Globus pallidus (tissue), 1 donor: ENCODE data around the gene TCF3.
"Not testable (repeated sequence)": the region's sequence is repeated elsewhere in the genome, so short reads cannot be mapped to it uniquely, and the experiment has no call there.

ENCODE experiments used
- DNase-seq: peaks from one replicate; pipeline ENCODE4 v3.0.0-alpha.2; 2015; ENCODE audit warnings: low spot score

TCF3 gene

GRCh38 chr19:1650650-1651567, 1.5 kb downstream of the TCF3 start:
- DNase-seq: no peak

DNA sequence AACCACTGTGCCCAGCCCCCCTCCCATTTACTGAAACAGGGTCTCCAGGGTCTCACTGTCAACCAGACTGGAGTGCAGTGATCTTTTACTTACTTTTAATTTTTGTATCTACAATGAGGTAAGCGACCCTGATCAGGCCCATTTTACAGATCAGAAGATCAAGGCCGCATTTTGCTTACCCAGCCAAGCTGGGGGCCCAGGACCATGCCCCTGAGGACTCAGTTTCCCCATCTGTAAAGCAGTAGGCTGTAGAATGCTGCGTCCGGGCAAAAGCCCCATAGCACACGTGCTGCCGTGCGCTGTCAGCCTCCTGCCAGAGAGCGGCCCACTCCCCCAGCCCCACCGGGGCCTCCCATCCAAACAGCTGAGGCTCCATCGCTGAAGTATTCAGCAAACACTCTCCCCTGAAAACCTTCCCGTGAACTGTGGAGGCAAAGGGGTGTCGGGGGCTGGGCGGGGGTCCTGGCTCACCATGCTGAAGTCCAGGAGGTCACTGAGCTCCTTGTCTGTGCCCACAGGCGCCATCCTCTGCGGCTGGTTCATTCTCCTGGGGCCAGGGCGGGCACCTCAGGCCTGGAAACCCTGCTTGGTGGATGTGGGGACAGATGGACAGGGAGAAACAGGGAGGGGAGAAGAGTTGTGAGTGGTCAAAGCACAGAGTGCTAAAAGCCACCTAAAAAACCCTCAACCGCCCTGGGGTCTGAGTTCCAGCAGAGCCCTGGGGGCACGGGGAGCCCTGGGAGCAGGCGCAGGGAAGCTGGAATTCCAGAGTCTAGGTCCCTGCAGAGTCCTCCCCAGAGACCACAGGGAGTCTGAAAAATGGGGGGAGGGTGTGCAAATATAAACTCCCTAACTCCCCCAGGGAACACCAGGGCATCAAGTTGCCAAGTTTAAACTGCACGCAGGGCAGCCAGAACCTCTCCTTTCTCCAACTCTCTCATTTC, 2.4 kb downstream of the TCF3 start:
- DNase-seq: no peak

- DNase-seq: no peak
These were observed 3.4 kb downstream of the TCF3 start for GRCh38 chr19:1648920-1649541.

GRCh38 chr19:1648459-1648849, 4.0 kb downstream of the TCF3 start:
- no peak for DNase-seq

DNA sequence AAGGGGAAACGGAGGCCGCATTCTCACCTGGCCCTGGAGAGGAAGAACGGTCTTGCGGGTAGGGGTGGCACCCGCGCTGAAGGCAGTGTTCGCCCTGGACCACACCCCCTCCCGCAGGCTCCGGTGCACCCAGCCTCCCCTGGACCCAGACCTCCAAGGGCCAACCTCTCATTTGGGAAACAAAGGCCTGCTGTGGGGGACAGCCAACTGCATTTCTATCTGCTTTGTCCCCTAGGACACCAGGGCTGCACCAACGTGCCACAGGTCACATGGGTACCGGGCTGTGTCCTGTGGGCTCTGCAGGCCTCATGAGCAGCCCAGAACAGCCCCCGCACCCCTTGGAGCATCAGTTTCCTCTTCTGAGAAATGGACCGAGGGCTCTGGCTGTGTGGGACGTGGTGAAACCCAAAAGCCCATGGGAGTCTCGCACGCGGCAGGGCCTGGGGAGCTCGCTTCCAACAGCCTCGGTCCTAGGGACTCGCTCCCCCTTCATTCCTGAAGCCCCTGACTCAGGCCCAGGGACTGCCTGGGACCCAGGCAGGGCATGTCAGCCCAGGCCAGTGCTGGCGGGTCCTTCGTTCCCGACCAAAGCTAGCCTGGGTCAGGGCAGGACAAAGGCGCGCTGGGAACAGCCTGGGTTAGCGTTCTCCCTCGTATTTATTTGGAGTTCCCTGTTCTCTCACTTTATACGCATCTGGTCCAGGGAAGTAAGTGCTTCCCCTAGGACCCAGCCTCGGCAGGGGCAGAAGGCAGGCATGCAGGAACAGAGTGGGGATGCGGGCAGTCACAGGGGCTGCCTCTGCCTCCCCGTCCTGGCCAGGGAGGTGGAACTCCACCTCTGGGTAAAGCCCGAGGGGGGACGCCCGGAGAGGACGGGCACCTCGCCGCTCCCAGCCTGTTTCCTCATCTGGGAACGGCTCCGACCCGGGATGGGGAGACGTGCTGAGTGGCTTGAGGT, 4.6 kb downstream of the TCF3 start:
- DNase-seq: no peak

GRCh38 chr19:1646659-1647453, 5.6 kb downstream of the TCF3 start:
- DNase-seq: no peak

DNA sequence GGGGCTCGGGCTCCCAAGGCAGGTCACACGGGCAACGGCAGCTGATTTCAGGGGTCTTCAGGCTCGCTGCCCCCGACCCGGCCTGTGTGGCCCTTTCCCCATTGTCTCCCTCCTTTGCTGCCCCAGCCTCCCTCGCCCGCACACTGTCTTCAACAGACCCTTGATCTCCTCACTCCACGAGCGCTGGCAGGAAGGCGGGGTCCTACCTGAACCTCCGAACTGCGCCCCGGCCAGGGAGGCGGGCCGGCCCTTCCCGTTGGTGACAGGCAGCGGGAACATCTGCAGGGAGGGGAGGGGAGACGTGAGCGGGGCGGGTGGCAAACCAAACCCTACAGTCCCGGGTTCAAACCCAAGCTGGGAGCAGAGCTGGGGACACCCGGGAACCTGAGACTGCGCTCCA, 6.3 kb downstream of the TCF3 start:
- no peak for DNase-seq

DNA sequence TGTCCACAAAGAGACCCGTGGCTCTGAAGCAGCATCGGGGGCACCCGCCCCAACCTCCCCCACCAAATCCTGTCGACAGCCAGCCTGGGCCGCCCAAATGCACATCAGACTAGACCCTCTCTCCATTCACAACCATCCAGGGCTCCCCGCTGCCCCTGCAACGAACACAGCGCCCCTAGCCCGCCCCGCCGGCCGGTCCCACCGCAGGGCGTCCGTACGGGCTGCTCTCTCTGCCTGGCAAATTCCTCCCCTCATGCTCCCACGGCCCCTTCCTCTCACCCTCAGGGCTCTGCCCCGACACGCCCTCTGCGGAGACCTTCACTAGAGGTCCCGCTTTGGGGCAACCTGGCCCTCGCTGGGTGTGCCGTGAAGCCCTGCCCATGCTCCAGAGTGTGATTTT, 7.1 kb downstream of the TCF3 start:
- DNase-seq: no peak

DNA sequence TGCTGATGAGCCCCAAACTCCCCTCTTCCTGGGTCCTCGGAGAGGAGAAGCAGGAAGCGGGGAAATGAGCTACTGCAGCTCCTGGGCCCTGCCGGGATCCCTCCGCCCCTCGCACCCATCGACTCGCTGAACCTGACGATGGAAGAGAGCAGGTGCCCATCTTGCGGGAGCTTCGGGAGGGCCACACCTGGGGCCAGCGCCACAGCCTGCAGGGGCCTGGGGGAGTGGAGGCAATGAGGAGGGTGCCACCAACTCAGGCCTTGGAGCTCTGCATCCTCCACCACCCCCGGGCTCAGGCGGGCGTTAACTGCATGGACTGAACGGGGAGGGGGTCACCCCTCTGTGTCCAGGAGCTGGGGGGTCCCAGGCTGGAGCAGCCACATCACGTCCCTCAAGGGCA, 8.3 kb downstream of the TCF3 start:
- DNase-seq: no peak

DNA sequence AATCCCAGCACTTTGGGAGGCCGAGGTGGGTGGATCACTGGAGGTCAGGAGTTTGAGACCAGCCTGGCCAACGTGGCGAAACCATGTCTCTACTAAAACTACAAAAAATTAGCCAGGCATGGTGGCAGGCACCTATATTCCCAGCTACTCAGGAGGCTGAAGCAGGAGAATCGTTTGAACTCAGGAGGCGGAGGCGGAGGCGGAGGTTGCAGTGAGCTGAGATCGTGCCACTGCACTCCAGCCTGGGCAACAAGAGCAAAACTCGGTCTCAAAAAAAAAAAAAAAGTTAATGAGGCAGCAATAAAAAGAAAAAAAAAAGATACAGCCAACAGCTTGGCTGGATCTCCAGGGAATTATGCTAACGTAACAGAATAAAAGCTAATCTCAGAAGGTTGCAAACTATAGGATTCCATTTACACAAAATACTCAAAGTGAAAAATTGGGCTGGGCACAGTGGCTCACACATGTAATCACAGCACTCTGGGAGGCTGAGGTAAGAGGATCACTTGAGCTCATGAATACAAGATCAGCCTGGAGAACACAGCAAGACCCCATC, 11.4 kb downstream of the TCF3 start:
- not testable (repeated sequence) for DNase-seq

DNA sequence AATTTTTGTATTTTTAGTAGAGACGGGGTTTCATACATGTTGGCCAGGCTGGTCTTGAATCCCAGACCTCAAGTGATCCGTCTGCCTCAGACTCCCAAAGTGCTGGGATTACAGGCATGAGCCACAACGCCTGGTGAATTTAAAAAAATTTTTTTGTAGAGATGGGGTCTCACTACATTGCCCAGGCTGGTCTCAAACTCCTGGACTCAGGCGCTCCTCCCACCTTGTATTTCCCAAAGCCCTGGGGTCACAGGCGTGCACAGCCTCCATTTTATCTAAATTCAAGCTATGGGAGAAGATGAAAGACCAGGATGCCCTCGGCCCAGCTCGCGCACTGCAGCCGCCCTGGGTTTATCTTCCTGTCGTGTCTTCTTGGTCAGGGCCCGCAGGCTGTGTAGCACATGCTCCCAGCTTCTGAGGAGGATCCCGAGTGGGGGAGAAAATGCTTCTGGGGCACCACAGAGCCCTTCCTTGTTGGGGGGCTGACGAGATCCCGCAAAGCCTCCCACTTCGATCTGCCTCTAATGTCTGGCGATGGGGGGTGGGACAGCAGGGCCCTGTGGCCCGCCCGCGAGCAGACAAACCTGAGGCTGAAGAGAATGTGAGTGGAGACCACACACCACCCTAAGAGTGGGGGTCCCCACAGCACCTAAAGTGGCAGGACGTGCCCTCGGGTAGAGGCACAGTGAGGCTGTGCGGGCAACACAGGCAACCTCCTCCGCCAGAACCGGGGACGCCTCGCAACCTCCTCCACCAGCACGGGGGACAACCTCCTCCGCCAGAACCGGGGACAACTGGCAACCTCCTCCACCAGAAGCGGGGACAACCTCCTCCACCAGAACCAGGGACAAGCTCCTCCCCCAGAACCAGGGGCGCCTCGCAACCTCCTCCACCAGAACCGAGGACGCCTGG, 15.8 kb downstream of the TCF3 start:
- DNase-seq: no peak

DNA sequence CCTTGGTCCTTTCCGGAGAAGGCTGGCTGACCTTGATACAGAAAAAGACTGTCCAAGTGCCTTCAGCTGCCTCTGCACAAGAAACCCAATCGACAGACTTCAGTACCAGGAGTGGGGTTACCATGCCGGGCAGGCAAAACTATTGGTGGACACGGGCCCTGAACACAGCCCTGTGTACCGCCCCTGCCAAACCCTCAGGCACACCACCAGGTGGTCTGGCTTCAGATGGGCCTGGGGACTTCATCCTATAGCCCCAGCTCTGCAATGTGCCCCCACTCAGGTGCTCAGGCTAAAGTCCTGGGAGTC, 17.5 kb downstream of the TCF3 start:
- no peak for DNase-seq

DNA sequence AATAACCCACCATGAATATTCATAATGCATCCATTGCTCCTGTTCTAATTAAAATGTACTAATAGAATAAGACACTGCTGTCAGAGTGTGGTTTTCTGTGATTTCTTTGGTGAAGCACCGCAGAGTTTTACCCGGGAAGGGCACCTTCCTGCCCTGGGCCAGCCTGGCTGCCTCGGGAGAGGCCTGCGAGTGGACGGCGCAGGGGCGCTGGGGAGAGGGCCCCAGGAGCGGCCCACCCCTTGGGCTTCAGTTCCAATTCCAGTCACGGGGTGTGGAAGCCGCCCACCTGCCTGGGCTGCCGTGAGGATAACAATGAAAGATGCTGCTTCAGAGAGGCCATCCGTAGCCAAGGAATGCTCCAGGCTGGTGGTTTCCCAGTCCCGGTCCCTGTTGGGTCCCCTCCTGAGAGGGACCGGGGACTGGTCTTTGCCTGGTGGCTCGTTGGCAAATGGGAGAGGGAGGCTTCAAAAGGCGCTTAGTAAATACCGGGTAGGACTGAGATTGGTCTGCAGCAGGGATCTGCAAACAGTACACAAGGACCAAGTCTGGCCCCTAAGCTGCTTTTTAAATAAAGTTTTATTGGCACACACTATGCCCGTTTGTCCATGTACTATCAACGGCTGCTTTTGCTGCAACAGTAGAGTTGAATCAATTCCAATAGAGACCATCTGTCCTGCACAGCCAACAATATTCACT, 18.0 kb downstream of the TCF3 start:
- no peak for DNase-seq

DNA sequence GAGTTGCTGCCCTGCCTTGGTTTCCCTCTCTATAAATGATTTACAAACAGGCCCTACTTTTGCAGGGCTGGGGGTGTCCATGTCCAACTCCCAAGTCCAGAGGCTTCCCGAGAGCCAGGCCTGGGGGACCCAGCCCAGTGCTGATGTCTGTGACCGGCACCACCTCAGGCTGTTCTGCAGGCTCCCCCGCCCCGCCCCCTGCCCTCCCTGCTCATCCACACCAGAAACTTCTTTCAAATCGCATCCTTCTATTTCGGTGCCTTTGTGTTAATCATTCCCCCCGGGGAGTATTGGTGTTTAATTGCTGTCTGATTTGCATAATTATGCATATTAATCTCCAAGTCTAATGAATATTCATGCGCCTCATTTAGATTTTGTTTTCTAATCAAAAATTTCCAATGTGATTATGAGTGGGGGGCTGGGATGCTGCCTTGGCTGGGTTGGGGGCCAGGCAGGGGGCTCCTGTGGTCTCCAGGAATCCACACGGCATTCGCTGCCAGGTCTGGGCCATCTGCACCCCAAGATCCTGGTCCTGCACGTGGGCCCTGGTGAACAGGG, 19.1 kb downstream of the TCF3 start:
- no peak for DNase-seq

DNA sequence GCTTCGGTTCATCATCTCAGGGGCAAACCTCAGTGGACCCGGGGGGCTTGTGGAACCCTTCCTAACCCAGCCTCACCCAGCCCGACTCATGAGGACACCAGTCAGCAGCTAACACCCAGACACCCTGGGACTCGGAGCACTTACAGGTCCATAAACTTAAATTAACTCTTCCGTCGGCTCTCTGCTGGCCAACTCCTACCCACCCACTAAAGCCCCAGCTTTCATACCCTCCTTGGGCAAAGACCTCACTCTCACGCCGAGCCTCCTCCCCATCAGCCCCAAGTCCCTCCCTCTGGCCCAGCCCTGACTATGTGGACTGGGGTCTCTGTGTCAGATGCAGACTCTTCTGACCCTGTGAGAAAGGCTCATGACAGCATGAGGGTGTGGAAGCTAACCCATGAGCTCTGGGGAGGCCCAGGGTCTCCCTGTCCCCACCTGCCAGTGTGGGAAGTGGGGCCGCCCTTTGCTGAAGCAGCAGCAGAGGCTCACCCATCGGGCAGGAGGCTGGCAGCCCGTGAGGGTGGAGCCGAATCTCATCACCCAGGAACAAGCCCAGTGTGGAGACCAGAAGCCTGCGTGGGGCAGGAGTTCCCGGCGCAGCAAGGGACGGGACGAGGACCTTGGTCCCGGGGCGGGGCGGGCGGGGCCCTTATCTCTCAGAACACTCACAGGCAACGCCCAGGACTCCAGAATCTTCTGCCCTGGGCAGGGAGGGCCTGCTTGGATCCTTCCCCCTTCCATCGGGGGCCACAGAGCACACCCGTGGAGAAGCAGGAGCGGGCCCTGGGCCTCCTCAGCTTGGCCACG, 19.8 kb downstream of the TCF3 start:
- no peak for DNase-seq

DNA sequence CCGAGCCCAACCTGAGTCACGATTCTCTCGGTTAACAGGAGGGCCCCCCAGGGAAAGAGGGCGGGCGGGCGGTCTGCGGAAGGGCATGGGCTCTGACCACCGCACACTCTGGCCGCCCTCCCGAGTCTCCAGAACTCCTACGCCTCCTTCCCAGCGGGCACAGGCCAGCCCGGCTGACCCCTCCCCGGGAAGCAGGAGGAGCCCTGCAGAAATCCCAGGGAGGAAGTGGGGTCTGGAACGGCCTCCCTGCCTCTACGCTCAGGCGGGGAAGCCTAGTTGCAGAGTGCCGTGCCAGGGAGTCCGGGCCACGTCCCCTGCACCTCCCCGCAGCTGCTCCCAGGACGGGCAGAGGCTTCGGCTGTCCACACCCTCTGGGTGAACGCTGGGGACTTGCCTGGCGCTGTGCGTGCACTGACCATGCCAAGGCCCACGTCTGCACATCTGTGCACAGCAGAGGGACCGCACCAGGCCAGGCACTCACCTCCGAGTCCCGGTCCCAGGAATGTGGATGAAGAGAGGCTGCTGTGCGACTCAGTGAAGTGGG, 20.8 kb downstream of the TCF3 start:
- no peak for DNase-seq

DNA sequence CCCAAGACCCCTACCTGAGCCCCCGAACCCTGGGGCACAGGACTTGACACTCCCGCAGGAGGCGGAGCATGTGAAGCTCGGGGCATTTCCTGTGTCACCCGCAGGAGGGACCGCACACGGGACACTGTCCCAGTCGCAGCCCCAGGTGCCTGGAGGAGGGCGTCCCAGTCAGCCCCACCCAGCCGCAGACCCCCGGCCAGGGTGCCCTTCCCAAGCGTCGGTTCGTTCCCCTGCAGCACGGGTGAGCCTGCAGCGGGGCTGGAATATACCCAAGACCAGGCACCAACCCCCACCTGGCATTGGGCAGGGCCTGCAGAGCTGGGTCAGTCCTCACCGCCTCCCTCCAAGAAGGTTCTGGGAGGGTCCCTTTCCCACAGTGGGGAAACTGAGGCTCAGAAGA, 21.6 kb downstream of the TCF3 start:
- no peak for DNase-seq
